GM12864 (cell line): ENCODE data around the gene PDE7B.

Experiments used
- DNase-seq: peaks from one replicate; pipeline ENCODE4 v3.0.0-alpha.2; 2011; ENCODE audit warnings: low read depth
- H3K4me3 ChIP-seq: 2 replicates; pipeline ENCODE4 v1.5.1; 2011; ENCODE audit warnings: mild to moderate bottlenecking, low read depth, low read length, control low read depth
- CTCF ChIP-seq: IDR thresholded peaks from 2 replicates; pipeline ENCODE4 v1.5.1; 2011; ENCODE audit warnings: low read depth, mild to moderate bottlenecking, moderate library complexity, low read length, control low read depth, inconsistent platforms; ENCODE audit errors: missing control alignments

The PDE7B gene

GRCh38 chr6:136037876-136038460, 186.5 kb downstream of the PDE7B start:
- TF ChIP-seq CTCF: no peak
- no peak overlapping the region for H3K4me3 ChIP-seq
- DNase-seq: no peak

- TF ChIP-seq CTCF: no peak
- no peak for DNase-seq
- H3K4me3 ChIP-seq: no peak overlapping the region
These were observed 187.0 kb downstream of the PDE7B start for GRCh38 chr6:136038531-136038930.

- no peak for TF ChIP-seq CTCF
- H3K4me3 ChIP-seq: no peak overlapping the region
- DNase-seq: no peak
These were observed 187.7 kb downstream of the PDE7B start for GRCh38 chr6:136039185-136039584.

- DNase-seq: no peak
- no peak for TF ChIP-seq CTCF
- no peak overlapping the region for H3K4me3 ChIP-seq
These were observed 199.0 kb downstream of the PDE7B start for GRCh38 chr6:136050475-136050874.

GRCh38 chr6:136051140-136051775, 199.8 kb downstream of the PDE7B start:
- no peak for DNase-seq
- TF ChIP-seq CTCF: no peak
- no peak overlapping the region for H3K4me3 ChIP-seq

GRCh38 chr6:136052031-136052430, 200.5 kb downstream of the PDE7B start:
- no peak for TF ChIP-seq CTCF
- no peak for DNase-seq
- no peak overlapping the region for H3K4me3 ChIP-seq

- H3K4me3 ChIP-seq: no peak overlapping the region
- no peak for DNase-seq
- no peak for TF ChIP-seq CTCF
These were observed 207.4 kb downstream of the PDE7B start for GRCh38 chr6:136058852-136059251.
